HG03439 (cell line): Measurements from ENCODE around the gene FKBP14.
"Not testable (repeated sequence)": the region's sequence is repeated elsewhere in the genome, so short reads cannot be mapped to it uniquely, and the experiment has no call there.

Experiments
- ATAC-seq: cut with Tn5 transposase; IDR thresholded peaks from one replicate; pipeline ENCODE4 v1.9.1; 2021; ENCODE audit warnings: mild to moderate bottlenecking, moderate library complexity; ENCODE audit not compliant: unreplicated experiment

The FKBP14 gene, protein sequence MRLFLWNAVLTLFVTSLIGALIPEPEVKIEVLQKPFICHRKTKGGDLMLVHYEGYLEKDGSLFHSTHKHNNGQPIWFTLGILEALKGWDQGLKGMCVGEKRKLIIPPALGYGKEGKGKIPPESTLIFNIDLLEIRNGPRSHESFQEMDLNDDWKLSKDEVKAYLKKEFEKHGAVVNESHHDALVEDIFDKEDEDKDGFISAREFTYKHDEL

GRCh38 chr7:30026229-30027064 is at the start of gene FKBP14:
TSS of gene FKBP14 (minus strand) at chr7:30026702. CDS start at chr7:30026508, 194 bp downstream.
- peak; percentile 74 for ATAC-seq

GRCh38 chr7:30074422-30075030 is 48.0 kb upstream of the FKBP14 start:
- ATAC-seq: no peak

DNA sequence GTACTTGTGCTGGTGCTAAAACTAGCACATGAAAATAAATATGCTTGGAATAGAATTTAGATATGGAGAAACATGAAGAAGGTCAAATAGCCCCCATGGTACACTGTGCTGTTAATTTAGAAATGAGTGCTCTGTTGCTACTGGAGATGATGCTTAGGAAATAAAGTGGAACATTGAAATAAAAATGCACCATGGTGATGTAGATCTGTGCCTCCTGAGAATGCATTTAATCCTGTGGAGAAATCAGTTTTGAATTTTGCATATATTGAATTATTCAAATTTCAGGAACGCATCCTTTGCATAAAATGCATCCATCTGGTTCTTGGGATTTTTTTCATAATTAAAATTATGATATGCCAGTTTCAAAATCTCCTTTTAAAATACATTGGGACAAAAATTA is 46.2 kb upstream of the FKBP14 start:
- no peak for ATAC-seq

DNA sequence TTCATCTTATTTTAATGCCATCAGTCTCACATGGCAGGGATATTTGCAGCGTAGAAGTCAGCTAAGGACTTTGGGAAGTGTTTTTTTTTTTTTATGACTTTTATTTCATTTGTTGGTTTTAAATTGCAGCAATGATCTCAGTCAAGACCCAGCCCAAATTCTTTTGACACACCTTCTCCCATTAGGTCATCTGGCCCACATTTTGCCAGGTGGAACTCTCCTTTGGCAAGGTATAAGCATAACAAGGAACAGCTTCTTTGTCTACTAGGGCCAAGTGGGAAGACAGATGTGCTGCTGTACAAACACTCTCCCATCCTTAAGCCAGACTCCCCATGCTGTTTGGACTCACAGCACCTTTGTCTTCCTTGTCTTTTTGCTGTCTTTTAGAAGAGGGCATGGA is 43.5 kb upstream of the FKBP14 start:
- ATAC-seq: no peak

- no peak for ATAC-seq
These were observed 42.8 kb upstream of the FKBP14 start for GRCh38 chr7:30069096-30069867.

GRCh38 chr7:30068117-30068516 is 41.6 kb upstream of the FKBP14 start:
- ATAC-seq: no peak

GRCh38 chr7:30066687-30067086 is 40.2 kb upstream of the FKBP14 start:
- no peak for ATAC-seq

GRCh38 chr7:30065746-30066145 is 39.2 kb upstream of the FKBP14 start:
- ATAC-seq: no peak

DNA sequence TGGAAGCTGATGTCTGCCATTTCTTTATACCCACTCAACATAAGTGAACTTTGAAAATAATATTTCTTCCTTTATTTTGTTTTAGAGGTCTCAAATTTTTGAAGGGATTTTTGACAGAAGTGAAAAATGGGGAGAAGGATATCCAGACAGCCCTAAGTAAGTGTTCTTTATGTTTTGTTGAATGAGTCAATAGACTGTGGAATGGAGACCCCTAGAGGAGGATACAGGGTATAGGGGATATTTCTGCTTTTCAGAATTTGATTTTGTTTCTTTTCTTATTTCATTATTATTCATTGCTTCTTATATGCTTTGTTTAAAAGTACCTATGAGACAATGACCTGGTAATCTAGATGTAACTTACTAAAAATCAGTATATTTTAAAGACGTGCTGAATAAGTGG is 36.1 kb upstream of the FKBP14 start:
- no peak for ATAC-seq

GRCh38 chr7:30061786-30062185 is 35.3 kb upstream of the FKBP14 start:
- not testable (repeated sequence) for ATAC-seq

DNA sequence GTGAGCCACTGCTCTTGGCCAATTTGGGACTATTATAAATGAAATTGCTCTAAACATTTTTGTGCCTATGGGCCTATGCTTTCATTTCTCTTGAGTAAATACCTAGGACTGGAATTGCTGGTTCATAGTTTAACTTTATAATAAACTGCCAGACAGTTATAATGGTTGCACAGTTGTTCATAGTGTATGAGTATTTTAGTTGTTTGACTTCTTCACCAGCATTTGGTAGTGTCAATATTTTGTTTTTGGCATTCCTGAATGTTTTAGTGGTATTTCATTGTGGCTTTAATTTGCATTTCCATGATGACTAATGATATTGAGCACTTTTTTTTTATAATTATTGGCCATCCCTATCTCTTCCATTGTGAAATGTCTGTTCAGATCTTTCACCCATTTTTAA is 31.2 kb upstream of the FKBP14 start:
- no peak for ATAC-seq

DNA sequence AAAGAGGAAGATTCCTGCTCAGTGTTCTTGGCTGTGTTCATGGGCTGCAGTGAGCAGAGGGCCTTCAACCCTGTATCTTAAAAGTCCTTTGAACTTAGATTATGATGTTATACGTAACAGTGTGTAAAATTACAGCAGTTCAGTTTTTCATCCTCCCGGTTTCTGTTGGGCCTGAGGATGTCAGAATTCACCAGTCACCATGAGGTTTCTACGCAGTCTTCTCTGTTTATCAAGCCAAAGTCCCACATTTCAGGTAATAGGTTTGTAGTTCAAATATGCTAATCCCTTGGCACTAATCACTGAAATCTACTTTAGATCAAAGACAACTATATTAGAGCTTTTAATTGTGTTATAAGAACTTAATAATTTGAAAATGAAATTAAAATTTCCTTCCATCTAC is 26.6 kb upstream of the FKBP14 start:
- ATAC-seq: no peak

- ATAC-seq: no peak
These were observed 22.7 kb upstream of the FKBP14 start for GRCh38 chr7:30049173-30049572.

DNA sequence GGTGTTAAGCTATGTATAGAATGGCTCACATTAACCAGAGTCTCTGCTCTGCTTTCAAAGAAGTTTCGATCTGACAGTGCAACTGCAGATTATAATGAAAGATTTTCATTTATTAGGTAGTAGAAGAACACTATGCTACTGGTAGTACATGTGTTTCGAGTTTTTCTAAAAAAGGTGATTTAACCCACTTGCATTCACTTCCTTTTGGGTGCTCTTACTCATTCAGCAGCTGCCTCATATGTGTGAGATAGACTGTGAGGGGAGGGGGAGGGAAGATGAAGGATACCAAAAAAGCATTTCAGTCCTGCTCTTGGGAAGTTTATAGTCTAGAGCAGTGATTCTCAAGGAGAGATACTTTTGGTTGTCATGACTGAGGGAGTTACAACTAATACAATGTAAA is 22.1 kb upstream of the FKBP14 start:
- no peak for ATAC-seq

- ATAC-seq: no peak
These were observed 20.6 kb upstream of the FKBP14 start for GRCh38 chr7:30047124-30047523.

DNA sequence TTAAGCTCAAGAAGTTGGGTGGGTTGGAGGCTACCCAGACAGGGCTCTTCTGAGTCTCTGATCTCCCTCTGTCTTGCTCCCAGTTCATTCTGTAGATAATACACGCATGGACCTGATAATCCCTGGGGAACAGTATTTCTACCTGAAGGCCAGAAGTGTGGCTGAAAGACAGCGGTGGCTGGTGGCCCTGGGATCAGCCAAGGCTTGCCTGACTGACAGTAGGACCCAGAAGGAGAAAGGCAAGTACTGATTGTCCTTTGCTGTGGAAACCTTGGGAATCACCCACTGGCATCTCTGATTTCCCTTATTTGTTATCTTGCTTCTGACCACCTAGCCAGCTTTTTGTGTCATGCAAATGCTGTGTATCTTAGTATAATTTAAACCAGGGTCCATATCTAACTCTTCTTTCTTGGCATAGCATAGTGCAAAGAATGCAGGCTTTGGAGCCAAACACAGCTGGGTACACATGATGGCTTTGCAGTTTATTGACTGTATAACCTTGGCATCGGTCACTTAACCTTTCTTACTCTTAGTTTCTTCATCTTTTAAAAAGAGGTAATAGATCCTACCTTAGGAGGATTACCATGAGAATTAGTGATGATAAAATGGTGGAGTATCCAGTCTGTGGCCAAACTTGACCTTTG is 19.7 kb upstream of the FKBP14 start:
- ATAC-seq: no peak

GRCh38 chr7:30041526-30042269 is 15.2 kb upstream of the FKBP14 start:
- ATAC-seq: no peak

GRCh38 chr7:30040938-30041337 is 14.4 kb upstream of the FKBP14 start:
- ATAC-seq: no peak

DNA sequence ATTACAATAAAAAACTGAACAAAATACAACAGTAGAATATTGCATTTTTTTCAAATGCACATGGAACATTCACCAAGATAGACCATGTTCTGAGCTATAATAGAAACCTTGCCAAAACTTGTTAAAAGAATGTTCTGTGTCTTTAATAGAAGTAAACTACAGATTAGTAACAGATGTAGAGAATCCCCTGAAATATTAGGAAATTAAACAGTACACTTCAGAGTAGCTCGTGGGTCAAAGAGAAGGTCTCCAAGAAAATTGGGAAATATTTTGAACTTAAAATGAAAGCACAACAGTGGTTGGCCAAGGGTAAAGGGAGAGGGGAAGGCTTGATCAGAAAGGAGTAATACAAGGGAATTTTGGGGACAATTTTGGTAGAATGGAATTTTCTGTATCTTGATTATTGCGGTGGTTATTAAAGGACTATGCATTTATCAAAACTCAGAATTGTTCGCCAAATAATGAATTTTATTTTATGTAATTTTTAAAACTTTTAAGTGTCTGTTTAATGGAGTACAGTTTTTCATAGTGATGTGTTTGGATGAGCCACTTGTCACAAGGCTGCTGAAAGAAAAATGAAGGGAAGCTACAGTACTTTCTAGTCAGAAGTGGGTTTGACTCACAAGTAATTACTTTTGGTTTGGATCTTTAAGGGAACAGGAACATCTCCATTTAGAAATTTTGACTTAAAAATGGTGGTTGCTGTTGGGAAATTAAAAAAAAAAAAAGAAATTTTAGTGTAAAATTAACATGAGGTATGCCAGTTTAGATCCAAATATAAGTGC is 11.9 kb upstream of the FKBP14 start:
- no peak for ATAC-seq
